Fibroblast of lung (primary cell): ENCODE measurements around the gene GABRB2. TPM values are rescaled to one million over a fixed set of nuclear protein-coding genes. Genes with fewer than 3 reads are reported as not detected.

ENCODE experiments used
- DNase-seq, 2 donors: peaks; one replicate each; pipeline versions ENCODE4 v3.0.0 to v3.0.0-alpha.2; 2010; ENCODE audit warnings: low read depth in 2 of 2
- H2AFZ ChIP-seq: 2 replicates; pipeline ENCODE4 v1.5.1; 2012; ENCODE audit warnings: low read length, control low read depth, inconsistent platforms
- H3K27ac ChIP-seq: 2 replicates; pipeline ENCODE4 v1.5.1; 2011; ENCODE audit warnings: low read length, control low read depth; ENCODE audit not compliant: insufficient read depth
- H3K27me3 ChIP-seq: 2 replicates; pipeline ENCODE4 v1.5.1; 2011; ENCODE audit warnings: mild to moderate bottlenecking, low read length; ENCODE audit not compliant: control insufficient read depth, insufficient read depth
- H3K36me3 ChIP-seq: 2 replicates; pipeline ENCODE4 v1.5.1; 2011; ENCODE audit warnings: low read length; ENCODE audit not compliant: control insufficient read depth, insufficient read depth
- H3K4me1 ChIP-seq: 2 replicates; pipeline ENCODE4 v1.5.1; 2011; ENCODE audit warnings: low read length; ENCODE audit not compliant: control insufficient read depth, insufficient read depth; ENCODE audit errors: extremely low read depth
- H3K4me2 ChIP-seq: 2 replicates; pipeline ENCODE4 v1.5.1; 2011; ENCODE audit warnings: low read length, control low read depth; ENCODE audit not compliant: insufficient read depth; ENCODE audit errors: extremely low read depth
- H3K4me3 ChIP-seq, 4 experiments: fragments of 200-600 bp in 1 of 4; sonication (generic) in 1 of 4; replicated peaks in 1 of 4; 2 replicates each; pipeline ENCODE4 v1.5.1; 2011 to 2016; ENCODE audit warnings: low read length in 4 of 4, low read depth in 3 of 4, mild to moderate bottlenecking in 3 of 4, control low read depth in 2 of 4, inconsistent platforms in 1 of 4, mixed read lengths in 1 of 4; ENCODE audit not compliant: insufficient read depth in 1 of 4; ENCODE audit errors: control extremely low read depth in 1 of 4
- H3K79me2 ChIP-seq: 2 replicates; pipeline ENCODE4 v1.5.1; 2012; ENCODE audit warnings: mild to moderate bottlenecking, low read length, inconsistent platforms; ENCODE audit not compliant: control insufficient read depth, insufficient read depth
- H3K9ac ChIP-seq: 2 replicates; pipeline ENCODE4 v1.5.1; 2011; ENCODE audit warnings: mild to moderate bottlenecking, low read length, control low read depth; ENCODE audit not compliant: insufficient read depth
- H3K9me3 ChIP-seq: 2 replicates; pipeline ENCODE4 v1.5.1; 2012; ENCODE audit warnings: low read depth, low read length; ENCODE audit not compliant: control insufficient read depth, insufficient read depth
- H4K20me1 ChIP-seq: 2 replicates; pipeline ENCODE4 v1.5.1; 2011; ENCODE audit warnings: low read length; ENCODE audit not compliant: control insufficient read depth, insufficient read depth; ENCODE audit errors: extremely low read depth
- EZH2 ChIP-seq: IDR thresholded peaks from 2 replicates; pipeline ENCODE4 v1.5.1; 2012; ENCODE audit warnings: low read length, control low read depth, mild to moderate bottlenecking; ENCODE audit errors: missing control alignments
- polyA plus RNA-seq, 2 donors: library from polyadenylated mRNA; depleted of rRNA in 1 of 2; stranded (reverse) in 1 of 2; unstranded in 1 of 2; fragments of >200 nt; gene quantifications; 2 replicates each; pipeline ENCODE4 v1.2.1, GENCODE V29; 2011 to 2012; ENCODE audit warnings: missing spikeins in 1 of 2
- total RNA-seq: library from RNA; depleted of rRNA; stranded (reverse); fragments of >200 nt; gene quantifications from 2 replicates; pipeline ENCODE4 v1.2.1, GENCODE V29; 2014
- TF ChIP-seq, protein P1 (sequence below), 2 donors: IDR thresholded peaks in 1 of 2; conservative IDR thresholded peaks in 1 of 2; 1 replicate in 1 of 2; 2 replicates in 1 of 2; pipeline ENCODE4 v1.5.1; 2011 to 2012; ENCODE audit warnings: low read length in 2 of 2, control low read depth in 1 of 2, inconsistent platforms in 1 of 2, low read depth in 1 of 2, mild to moderate bottlenecking in 1 of 2

The GABRB2 gene
- total and polyA plus RNA-seq, 2 donors (not counting 1 experiment from before 2014, with no cell fraction given) = under 0.01 to 0.01 TPM

DNA sequence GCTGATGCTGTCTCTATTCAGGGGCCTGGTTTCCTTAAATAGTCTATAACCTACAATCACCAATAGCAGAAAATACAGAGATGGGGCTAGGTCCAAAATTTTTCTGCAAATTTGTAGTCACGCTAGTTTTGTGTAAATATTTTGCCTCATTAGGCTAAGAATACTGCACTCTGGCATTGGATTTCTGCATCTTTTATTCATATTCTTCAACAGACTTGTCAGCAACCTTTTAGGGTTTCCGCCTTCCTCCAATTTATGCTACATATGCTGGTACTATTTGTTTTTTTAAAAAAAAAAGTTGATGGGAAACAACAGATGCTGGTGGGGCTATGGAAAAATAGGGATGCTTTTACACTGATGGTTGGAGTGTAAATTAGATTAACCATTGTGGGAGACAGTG, 202.3 kb downstream of the GABRB2 start:
- no peak for TF ChIP-seq EZH2
- TF ChIP-seq, protein P1, sequence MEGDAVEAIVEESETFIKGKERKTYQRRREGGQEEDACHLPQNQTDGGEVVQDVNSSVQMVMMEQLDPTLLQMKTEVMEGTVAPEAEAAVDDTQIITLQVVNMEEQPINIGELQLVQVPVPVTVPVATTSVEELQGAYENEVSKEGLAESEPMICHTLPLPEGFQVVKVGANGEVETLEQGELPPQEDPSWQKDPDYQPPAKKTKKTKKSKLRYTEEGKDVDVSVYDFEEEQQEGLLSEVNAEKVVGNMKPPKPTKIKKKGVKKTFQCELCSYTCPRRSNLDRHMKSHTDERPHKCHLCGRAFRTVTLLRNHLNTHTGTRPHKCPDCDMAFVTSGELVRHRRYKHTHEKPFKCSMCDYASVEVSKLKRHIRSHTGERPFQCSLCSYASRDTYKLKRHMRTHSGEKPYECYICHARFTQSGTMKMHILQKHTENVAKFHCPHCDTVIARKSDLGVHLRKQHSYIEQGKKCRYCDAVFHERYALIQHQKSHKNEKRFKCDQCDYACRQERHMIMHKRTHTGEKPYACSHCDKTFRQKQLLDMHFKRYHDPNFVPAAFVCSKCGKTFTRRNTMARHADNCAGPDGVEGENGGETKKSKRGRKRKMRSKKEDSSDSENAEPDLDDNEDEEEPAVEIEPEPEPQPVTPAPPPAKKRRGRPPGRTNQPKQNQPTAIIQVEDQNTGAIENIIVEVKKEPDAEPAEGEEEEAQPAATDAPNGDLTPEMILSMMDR (conservative IDR thresholded peaks at IDR 0.05 in 1 of 2, IDR thresholded peaks at IDR 0.05 in 1 of 2; ENCODE audit: low read depth in 1 of 2, low read length in 2 of 2) = no peak
- no peak overlapping the region for H3K9ac ChIP-seq
- no peaks in the 10 kb centered on the region for H4K20me1 ChIP-seq
- no peak overlapping the region for H2AFZ ChIP-seq
- no peaks in the 10 kb centered on the region for H3K27me3 ChIP-seq
- no peaks in the 10 kb centered on the region for H3K4me1 ChIP-seq
- no peaks in the 10 kb centered on the region for H3K9me3 ChIP-seq
- H3K4me3 ChIP-seq = no peak overlapping the region
- no peak for DNase-seq
- H3K79me2 ChIP-seq = no peaks in the 10 kb centered on the region
- no peak overlapping the region for H3K4me2 ChIP-seq
- H3K27ac ChIP-seq = no peak overlapping the region
- H3K36me3 ChIP-seq = no peaks in the 10 kb centered on the region

DNA sequence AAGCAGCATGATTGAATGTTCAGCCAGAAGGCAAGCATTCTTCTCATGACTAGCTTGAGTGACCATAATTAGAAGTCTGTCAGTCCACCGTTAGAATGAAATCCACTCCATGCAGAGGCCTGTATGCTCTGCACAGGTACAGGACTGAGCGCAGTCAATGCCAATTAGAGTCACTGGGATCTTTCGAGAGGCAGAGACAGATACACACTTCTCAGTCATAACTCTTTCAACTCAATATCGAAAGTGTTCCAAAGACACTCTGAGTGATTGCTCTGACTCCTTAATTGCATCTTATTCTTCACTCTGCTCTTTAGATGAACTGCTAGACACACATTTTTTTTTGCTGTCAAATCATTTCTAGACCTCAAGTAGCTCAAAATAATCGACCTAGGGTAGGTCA, 203.6 kb downstream of the GABRB2 start:
- H3K4me1 ChIP-seq = no peaks in the 10 kb centered on the region
- TF ChIP-seq EZH2 = no peak
- TF ChIP-seq, protein P1 (conservative IDR thresholded peaks at IDR 0.05 in 1 of 2, IDR thresholded peaks at IDR 0.05 in 1 of 2; ENCODE audit: low read depth in 1 of 2, low read length in 2 of 2) = no peak
- H3K27me3 ChIP-seq = no peaks in the 10 kb centered on the region
- H3K27ac ChIP-seq = no peak overlapping the region
- H3K79me2 ChIP-seq = no peaks in the 10 kb centered on the region
- H4K20me1 ChIP-seq = no peaks in the 10 kb centered on the region
- H3K36me3 ChIP-seq = no peaks in the 10 kb centered on the region
- no peak overlapping the region for H3K9ac ChIP-seq
- no peak overlapping the region for H3K4me3 ChIP-seq
- no peak overlapping the region for H3K4me2 ChIP-seq
- no peaks in the 10 kb centered on the region for H3K9me3 ChIP-seq
- DNase-seq = no peak
- no peak overlapping the region for H2AFZ ChIP-seq

- Histone ChIP-seq H3K4me1 (no peaks in the 10 kb centered on the region), H3K36me3 (no peaks in the 10 kb centered on the region), H3K27me3 (no peaks in the 10 kb centered on the region), H4K20me1 (no peaks in the 10 kb centered on the region), H3K79me2 (no peaks in the 10 kb centered on the region), H3K9ac (no peak overlapping the region), H3K4me2 (no peak overlapping the region), H3K9me3 (no peaks in the 10 kb centered on the region), H3K4me3 (no peak overlapping the region), H2AFZ (no peak overlapping the region), H3K27ac (no peak overlapping the region)
- TF ChIP-seq EZH2 = no peak
- TF ChIP-seq, protein P1 (conservative IDR thresholded peaks at IDR 0.05 in 1 of 2, IDR thresholded peaks at IDR 0.05 in 1 of 2; ENCODE audit: low read depth in 1 of 2, low read length in 2 of 2) = no peak
- DNase-seq = no peak
Measured at GRCh38 chr5:161340012-161340411, 206.5 kb downstream of the GABRB2 start.
